ENCODE measurements around the gene SLC5A10.

DNA sequence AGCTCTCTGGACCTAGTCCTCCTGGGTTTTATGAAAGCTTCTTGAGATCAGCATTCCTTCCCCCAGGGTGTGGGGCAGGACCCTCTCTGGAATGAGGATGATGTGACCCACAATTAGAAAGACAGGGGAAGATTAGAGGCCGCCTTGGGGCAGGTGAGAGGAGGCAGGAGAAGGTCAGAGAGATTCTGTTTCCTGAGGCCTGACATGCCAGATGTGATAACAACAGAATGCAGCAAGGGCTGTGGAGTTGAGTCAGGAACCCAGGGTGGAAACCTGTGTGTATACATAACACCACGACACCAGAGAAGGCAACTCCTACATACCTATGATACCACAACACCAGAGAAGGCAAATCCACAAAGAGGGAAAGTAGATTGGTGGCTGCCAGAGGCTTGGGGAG, 5.4 kb upstream of the SLC5A10 start:
- TF ChIP-seq POLR2A (IDR thresholded peaks at IDR 0.05) (no peak), POLR2AphosphoS5 (IDR thresholded peaks at IDR 0.05) (no peak), EP300 (IDR thresholded peaks at IDR 0.05) (no peak)
- TF ChIP-seq, protein P1, sequence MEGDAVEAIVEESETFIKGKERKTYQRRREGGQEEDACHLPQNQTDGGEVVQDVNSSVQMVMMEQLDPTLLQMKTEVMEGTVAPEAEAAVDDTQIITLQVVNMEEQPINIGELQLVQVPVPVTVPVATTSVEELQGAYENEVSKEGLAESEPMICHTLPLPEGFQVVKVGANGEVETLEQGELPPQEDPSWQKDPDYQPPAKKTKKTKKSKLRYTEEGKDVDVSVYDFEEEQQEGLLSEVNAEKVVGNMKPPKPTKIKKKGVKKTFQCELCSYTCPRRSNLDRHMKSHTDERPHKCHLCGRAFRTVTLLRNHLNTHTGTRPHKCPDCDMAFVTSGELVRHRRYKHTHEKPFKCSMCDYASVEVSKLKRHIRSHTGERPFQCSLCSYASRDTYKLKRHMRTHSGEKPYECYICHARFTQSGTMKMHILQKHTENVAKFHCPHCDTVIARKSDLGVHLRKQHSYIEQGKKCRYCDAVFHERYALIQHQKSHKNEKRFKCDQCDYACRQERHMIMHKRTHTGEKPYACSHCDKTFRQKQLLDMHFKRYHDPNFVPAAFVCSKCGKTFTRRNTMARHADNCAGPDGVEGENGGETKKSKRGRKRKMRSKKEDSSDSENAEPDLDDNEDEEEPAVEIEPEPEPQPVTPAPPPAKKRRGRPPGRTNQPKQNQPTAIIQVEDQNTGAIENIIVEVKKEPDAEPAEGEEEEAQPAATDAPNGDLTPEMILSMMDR (IDR thresholded peaks at IDR 0.05) = no peak
